Esophagus muscularis mucosa (tissue), 4 donors: Measurements from ENCODE around the gene ARHGDIB.

Experiments
- EP300 ChIP-seq: sonication (generic); formaldehyde crosslinking; IDR thresholded peaks from one replicate; pipeline ENCODE4 v1.6.1; 2017; ENCODE audit warnings: antibody characterized with exemption
- POLR2A ChIP-seq: fragments of 450-650 bp; IDR thresholded peaks from one replicate; pipeline ENCODE4 v1.6.1; 2017; ENCODE audit warnings: antibody characterized with exemption, moderate library complexity, mild to moderate bottlenecking, low read depth
- POLR2AphosphoS5 ChIP-seq, 2 donors: sonication (generic); formaldehyde crosslinking; IDR thresholded peaks; one replicate each; pipeline ENCODE4 v1.6.1; 2017; ENCODE audit warnings: antibody characterized with exemption in 2 of 2
- TF ChIP-seq, protein P1 (sequence below), 3 experiments: fragments of 200-600 bp in 2 of 3; fragments of 450-650 bp in 1 of 3; sonication (generic) in 2 of 3; IDR thresholded peaks; one replicate each; pipeline ENCODE4 v1.5.1; 2017 to 2019; ENCODE audit warnings: antibody characterized with exemption in 3 of 3, mild to moderate bottlenecking in 2 of 3, moderate library complexity in 1 of 3

DNA sequence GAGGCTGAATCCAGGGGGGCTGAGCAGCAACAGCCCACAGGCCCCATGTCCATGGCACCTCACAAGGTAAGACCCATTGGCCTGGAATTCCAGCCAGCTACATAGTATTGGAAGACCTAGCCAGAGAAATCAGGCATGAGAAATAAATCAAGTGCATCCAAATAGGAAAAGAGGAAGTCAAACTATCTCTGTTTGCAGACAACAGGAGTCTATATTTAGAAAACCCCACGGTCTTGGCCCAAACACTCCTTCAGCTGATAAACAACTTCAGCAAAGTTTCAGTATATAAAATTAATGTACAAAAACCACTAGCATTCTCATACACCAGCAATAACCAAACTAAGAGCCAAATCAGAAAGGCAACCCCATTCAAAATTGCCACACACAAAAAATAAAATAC is 28.4 kb upstream of the ARHGDIB start:
- TF ChIP-seq POLR2A: no peak
- TF ChIP-seq, protein P1, sequence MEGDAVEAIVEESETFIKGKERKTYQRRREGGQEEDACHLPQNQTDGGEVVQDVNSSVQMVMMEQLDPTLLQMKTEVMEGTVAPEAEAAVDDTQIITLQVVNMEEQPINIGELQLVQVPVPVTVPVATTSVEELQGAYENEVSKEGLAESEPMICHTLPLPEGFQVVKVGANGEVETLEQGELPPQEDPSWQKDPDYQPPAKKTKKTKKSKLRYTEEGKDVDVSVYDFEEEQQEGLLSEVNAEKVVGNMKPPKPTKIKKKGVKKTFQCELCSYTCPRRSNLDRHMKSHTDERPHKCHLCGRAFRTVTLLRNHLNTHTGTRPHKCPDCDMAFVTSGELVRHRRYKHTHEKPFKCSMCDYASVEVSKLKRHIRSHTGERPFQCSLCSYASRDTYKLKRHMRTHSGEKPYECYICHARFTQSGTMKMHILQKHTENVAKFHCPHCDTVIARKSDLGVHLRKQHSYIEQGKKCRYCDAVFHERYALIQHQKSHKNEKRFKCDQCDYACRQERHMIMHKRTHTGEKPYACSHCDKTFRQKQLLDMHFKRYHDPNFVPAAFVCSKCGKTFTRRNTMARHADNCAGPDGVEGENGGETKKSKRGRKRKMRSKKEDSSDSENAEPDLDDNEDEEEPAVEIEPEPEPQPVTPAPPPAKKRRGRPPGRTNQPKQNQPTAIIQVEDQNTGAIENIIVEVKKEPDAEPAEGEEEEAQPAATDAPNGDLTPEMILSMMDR (IDR thresholded peaks at IDR 0.05): no peak
- TF ChIP-seq POLR2AphosphoS5 (IDR thresholded peaks at IDR 0.05): no peak
- TF ChIP-seq EP300: no peak
